GM06990 (cell line): Measurements from ENCODE around the gene EFS.

Experiments
- DNase-seq: peaks from one replicate; pipeline ENCODE4 v3.0.0-alpha.2; 2011; ENCODE audit not compliant: insufficient read length; ENCODE audit errors: extremely low read depth
- H3K27me3 ChIP-seq: replicated peaks from 2 replicates; pipeline ENCODE4 v1.6.0; 2011; ENCODE audit warnings: low read length; ENCODE audit not compliant: control insufficient read depth, insufficient read depth
- H3K36me3 ChIP-seq: 2 replicates; pipeline ENCODE4 v1.5.1; 2011; ENCODE audit warnings: low read length; ENCODE audit not compliant: control insufficient read depth, insufficient read depth
- H3K4me3 ChIP-seq: replicated peaks from 2 replicates; pipeline ENCODE4 v1.5.1; 2011; ENCODE audit warnings: low read depth, mild to moderate bottlenecking, control low read depth, low read length
- TF ChIP-seq, protein P1 (sequence below): IDR thresholded peaks from 2 replicates; pipeline ENCODE4 v1.5.1; 2011; ENCODE audit warnings: low read length, control low read depth, mild to moderate bottlenecking, inconsistent platforms; ENCODE audit not compliant: insufficient read depth, poor library complexity, severe bottlenecking

The EFS gene

DNA sequence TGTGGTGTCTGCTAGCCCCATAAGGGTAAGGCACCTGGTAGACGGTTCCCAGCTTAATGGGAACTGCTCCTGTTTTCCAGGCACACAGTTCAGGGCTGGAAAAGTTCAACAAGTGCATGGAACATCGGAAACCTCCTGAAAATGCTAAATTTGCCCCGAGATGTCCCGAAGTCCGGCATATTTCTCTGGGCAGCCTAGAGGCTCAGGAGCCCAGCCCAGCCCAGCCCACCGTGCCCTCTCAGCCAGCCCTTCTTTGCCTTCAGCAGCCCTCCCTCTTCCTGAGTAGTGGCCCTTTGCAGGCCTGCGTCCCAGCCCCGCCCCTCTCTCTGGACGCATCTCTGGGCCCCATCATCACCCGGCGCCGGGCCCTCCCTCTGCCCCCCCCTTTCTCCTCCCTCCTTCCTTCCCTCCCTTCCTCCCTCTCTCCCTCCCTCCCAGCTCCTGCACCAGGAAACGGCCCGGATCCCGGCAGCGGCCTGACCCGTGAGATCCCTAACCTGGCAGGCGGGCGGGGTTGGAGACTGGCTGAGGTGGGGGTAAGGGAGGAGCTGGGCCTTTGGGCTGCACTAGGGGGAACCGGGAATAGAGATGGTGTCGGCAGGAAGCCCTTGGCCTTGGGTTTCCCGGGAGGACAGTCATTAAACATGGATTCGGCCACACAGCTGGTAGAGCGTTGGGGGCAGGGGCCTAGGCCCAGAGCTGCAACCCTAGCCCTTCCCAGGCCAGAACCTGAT, 58.4 kb downstream of the EFS start, which contains the start of gene BCL2L2:
TSS of gene BCL2L2 (plus strand) at position 422 of the 734 bp plus-strand sequence. CDS start 935 bp downstream, outside the sequence.
- peak; percentile 72 for DNase-seq
- TF ChIP-seq, protein P1, sequence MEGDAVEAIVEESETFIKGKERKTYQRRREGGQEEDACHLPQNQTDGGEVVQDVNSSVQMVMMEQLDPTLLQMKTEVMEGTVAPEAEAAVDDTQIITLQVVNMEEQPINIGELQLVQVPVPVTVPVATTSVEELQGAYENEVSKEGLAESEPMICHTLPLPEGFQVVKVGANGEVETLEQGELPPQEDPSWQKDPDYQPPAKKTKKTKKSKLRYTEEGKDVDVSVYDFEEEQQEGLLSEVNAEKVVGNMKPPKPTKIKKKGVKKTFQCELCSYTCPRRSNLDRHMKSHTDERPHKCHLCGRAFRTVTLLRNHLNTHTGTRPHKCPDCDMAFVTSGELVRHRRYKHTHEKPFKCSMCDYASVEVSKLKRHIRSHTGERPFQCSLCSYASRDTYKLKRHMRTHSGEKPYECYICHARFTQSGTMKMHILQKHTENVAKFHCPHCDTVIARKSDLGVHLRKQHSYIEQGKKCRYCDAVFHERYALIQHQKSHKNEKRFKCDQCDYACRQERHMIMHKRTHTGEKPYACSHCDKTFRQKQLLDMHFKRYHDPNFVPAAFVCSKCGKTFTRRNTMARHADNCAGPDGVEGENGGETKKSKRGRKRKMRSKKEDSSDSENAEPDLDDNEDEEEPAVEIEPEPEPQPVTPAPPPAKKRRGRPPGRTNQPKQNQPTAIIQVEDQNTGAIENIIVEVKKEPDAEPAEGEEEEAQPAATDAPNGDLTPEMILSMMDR: no peak
- peaks cover 12% of the 10 kb centered on the region for H3K36me3 ChIP-seq
- no peaks in the 10 kb centered on the region for H3K27me3 ChIP-seq
- H3K4me3 ChIP-seq: peak within 1 kb of the TSS; percentile 95
